ENCODE data around the gene SWSAP1.
"Not testable (repeated sequence)": the region's sequence is repeated elsewhere in the genome, so short reads cannot be mapped to it uniquely, and the experiment has no call there.

Gene SWSAP1, protein sequence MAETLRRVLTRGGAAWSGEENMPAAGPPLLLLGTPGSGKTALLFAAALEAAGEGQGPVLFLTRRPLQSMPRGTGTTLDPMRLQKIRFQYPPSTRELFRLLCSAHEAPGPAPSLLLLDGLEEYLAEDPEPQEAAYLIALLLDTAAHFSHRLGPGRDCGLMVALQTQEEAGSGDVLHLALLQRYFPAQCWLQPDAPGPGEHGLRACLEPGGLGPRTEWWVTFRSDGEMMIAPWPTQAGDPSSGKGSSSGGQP

DNA sequence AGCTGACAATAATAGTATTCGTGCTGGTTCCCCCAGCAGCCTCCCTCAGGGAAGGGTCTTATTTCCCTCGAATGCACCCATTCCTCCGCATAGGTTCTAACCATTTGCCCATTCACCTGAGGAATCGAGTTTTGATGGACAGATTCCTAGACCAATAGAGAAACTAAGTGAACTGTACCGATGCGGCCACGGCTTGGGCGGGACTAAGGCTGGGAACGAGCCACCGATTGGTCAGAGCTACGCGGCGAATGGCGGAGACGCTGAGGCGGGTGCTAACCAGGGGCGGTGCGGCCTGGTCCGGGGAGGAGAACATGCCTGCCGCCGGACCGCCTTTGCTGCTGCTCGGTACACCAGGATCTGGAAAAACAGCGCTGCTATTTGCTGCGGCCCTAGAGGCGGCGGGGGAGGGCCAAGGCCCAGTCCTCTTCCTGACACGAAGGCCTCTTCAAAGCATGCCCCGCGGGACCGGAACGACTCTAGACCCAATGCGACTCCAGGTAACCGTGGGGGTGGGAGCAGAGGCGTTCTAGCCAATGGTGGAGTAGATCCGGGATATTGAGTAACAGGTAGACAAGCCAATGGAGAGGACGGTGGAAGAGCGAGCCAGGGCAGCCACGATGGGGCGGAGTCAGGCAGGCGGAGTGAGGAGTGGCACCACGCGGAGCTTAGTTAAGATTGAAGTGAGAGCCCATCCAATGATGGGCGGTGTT lies at the start of gene SWSAP1:
Gene SWSAP1, plus strand, starts transcription at position 234 of the 710 bp plus-strand sequence. Its CDS starts 15 bp downstream, at position 249.
- peak; percentile 98 for DNase-seq

DNA sequence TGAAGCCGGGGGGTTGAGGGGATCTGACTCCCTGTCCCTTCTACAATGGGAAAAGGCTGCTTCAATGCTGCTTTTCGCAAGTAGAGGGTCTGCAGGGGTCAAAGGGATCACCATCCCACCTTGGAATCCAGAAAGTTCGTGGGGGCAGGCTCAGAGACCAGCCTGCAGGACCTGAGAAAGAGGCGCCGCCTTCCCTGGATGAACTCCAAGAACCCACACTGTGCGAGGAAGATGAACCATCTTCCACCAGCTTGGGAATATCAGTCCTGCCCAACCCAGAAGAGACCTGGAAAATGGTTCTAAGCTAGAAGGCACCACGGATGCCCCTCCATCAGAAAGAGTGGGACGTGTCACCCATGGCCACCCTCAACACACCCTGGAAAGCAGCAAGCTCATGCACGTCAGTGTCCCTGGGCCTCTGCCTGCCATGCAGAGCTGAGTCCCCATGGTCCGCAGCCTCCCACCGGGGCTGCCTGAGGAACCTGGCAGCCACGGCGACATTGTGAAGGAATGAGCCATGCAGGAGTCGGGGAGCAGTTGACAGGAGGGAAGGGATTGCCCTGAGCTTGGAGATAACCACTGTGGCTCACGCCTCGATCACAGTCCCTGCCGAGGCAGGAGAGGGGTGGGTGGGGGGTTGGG lies 49.6 kb upstream of the SWSAP1 start:
- no peak for DNase-seq

- DNase-seq: no peak
Observed at GRCh38 chr19:11325544-11325943, 48.9 kb upstream of the SWSAP1 start.

- no peak for DNase-seq
Observed at GRCh38 chr19:11330127-11330526, 44.3 kb upstream of the SWSAP1 start.

- DNase-seq: no peak
Observed at GRCh38 chr19:11331502-11331901, 43.0 kb upstream of the SWSAP1 start.

- DNase-seq: no peak
Observed at GRCh38 chr19:11332822-11333221, 41.6 kb upstream of the SWSAP1 start.

DNA sequence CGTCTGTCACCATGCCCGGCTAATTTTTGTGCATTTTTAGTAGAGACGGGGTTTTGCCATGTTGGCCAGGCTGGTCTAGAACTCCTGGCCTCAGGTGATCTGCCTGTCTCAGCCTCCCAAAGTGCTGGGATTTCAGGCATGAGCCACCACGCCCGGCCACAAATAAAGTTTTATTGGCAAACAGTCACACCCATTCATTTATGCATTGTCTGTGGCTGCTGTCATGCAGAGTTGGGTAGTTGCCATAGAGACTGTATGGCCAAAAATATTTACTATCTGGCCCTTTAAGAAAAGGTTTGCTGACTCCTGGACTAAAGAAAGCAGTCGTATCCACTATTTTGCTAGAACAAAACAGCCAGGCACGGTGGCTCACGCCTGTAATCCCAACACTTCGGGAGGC lies 40.6 kb upstream of the SWSAP1 start:
- not testable (repeated sequence) for DNase-seq

DNA sequence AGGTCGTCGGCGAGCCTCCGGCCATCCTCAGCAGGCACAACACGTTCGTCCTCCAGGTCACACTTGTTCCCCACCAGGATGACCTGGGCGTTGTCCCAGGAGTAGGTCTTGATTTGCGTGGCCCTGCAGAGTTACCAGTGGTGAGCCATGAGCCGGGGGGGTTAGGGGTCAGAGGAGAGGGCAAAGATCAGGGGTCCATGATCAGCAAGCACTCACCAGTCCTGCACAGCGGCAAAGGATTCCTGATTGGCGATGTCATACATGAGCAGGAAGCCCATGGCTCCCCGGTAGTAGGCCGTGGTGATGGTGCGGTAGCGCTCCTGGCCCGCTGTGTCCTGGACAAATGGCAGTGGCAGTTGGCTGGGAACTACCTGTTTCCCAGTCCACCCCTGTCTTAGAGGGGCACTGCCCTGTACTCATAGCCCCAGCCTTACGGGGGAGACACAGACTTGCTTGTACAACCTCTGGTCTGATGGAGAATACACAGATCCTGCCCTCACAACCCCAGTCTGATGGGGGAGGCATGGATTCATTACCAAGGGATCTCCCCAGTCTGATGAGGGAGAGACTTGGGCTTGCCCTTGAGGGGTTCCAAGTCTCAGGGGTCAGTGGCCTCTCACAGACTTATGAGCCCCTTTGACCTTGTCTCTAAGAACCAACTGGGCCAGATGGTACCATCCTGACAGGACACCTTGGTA lies 38.9 kb upstream of the SWSAP1 start:
- no peak for DNase-seq

DNA sequence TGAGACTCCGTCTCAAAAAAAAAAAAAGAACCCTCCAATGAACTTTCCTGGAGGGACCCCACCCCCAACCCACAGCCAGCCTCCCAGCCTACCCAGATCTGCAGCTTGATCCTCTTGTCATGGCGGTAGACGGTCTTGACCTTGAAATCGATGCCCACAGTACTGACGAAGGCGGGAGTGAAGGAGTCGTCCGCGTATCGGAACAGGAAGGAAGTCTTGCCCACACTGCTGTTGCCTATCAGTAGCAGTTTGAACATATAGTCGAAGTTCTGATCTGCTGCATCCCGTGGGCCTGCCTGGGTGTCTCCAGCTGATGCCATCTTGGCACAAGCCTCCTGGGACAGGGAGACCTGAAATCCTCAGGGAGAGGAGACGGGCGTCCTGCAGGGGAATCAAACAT lies 37.4 kb upstream of the SWSAP1 start:
- DNase-seq: no peak

DNA sequence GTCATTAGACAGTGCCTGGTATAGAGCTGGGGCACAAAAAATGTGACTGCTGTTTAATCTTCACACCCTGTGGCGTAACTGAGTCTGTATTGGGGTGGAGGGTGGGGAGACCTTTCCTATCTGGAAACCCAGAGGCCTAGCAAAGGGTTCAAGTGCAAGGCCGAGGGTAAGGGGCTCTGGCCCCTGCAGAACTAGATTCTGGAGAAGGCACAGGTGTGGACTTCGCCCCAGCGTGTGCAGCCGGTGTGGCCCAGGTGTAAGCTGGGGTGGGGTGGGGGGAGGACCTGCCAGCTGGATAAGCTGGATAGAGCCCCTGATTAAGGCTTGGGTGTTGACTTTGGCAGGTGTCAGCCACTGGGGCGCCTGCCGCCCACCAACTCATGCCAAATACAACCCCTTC lies 36.3 kb upstream of the SWSAP1 start:
- no peak for DNase-seq

- no peak for DNase-seq
Observed at GRCh38 chr19:11338569-11339253, 35.8 kb upstream of the SWSAP1 start.

DNA sequence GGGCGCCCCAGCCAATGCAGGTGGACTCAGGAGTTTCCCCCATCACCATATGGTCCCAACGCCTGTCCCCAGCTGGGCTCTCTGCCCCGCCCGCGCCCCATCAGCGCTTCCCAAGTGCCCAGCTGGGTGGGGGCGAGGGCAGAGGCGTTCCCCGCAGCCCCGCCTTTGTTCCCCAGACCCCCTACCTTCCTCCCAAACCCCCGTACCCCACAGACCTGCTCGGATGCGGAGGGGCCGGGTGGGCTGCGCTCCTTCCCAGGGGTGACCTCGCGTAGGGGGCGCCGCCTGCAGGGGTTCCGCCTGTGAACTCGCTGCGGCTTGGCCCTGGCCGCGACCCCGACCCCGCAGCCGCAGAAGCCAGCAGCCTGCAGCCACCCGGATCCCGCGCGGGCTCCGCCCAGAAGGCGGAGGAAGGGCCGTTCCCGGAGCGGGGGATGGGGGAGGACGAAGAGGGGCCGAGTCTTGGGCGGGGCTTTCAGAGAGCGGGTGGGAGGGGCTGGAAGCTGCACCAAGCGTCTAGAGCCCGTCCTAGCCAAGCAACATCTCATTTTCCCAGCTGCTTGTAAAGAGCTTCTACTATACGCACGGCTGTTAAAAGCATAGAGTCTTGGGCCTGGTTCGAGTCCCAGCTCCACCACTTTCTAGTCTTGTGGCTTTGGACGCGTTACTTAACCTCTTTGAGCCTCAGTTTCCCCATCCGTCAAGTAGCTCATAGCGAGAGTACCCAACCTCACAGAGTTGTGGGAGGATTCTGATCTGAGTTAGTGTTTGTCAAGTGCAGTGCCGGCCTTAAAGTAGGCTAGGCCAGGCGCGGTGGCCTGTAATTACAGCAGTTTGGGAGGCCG lies 35.0 kb upstream of the SWSAP1 start, which contains the start of gene RAB3D:
Gene RAB3D, minus strand, starts transcription at position 404 of the 845 bp plus-strand sequence. CDS start 2,258 bp downstream, outside the sequence.
- peak; percentile 91 for DNase-seq

DNA sequence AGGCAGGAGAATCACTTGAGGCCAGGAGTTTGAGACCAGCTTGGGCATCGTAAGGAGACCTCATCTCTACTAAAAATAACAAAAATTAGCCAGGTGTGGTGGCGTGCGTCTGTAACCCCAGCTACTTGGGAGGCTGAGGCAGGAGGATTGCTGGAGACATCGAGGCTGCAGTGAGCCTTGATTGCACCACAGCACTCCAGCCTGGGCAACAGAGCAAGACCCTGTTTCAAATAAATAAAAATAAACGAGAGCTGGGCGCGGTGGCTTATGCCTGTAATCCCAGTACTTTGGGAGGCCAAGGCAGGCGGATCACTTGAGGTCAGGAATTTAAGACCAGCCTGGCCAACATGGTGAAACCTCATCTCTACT lies 34.4 kb upstream of the SWSAP1 start:
- not testable (repeated sequence) for DNase-seq

DNA sequence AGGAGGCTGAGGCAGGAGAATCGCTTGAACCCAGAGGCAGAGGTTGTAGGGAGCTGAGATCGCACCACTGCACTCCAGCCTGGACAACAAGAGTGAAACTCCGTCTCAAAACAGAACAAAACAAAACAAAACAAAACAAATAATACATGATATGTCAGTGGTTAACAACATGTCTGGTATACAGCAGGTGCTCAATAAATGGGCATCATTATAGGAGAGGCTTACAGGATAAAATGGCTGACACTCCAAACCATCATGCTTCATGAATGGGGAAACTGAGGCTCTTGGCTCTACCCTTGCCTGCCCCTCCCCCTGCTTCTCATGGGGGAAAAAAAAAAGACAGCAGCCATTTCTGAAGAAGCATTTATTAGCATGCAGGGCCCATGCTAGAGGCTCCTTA lies 32.0 kb upstream of the SWSAP1 start:
- no peak for DNase-seq

- no peak for DNase-seq
Observed at GRCh38 chr19:11345122-11345803, 29.2 kb upstream of the SWSAP1 start.

DNA sequence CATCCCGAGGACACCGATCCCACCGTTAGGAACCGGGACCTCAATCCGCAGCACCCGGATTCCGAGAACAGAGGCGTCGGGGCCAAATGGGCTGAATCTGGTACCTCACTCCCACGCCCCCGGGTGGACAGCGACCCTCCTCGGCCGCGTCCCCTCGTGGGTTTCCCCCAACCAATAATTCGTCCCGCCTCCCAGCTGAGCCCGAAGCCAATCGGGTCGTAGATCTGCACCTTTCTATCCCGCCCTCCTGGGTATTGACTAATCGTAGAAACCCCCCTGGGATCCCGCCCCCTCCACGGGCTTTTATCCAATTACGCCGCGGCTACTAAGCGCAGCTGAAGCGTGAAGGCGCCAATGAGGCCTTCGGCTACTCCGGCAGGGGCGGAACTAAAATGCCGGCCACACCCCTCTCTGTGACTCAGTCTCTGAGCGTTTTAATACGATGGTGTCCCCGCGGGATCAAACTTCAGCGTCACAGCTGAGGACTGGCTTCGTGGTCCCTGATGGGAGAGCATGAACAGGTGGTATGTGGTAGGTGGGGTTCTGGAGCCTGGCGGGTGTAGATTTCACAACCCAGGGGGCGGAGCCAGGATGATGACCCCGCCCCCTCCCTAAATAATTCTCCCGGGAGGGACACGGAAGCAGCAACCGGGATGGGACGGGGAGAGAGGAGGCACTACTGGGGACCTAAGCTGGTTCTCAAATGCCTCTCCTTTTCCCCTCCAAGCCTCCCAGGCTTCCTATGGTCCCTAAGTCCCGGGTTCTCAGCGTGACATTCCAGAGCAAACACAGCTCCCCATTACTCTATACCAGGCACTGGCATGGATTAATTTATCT lies 28.1 kb upstream of the SWSAP1 start, which contains the start of the genes CCDC159 and TMEM205:
Gene CCDC159, plus strand, starts transcription at position 416 of the 837 bp plus-strand sequence. Its CDS starts 88 bp downstream, at position 504.
Gene TMEM205, minus strand, starts transcription at position 165 of the 837 bp plus-strand sequence. CDS start 649 bp downstream, outside the sequence.
- DNase-seq: peak; percentile 97

DNA sequence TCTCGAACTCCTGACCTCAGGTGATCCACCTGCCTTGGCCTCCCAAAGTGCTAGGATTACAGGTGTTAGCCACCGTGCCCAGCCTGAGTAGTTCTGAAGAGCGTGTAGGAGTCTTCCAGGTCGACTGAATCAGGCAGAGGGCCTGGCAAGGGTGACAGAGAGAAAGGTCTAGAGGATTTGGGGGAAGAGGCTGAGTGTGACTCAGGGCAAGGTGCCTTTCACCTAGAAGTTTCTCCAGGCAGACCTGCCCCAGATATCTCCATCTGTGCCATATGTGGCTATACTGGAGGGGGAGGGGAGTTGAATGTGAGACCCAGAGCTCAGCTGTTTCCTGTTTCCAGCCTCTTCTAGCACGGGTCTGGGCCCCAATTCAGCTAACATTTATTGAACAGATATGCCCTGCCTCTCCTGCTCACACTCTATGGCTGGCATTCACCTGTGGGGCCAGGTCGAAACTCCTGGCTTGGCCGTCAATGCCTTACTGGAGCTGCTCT lies 26.9 kb upstream of the SWSAP1 start:
- DNase-seq: no peak

DNA sequence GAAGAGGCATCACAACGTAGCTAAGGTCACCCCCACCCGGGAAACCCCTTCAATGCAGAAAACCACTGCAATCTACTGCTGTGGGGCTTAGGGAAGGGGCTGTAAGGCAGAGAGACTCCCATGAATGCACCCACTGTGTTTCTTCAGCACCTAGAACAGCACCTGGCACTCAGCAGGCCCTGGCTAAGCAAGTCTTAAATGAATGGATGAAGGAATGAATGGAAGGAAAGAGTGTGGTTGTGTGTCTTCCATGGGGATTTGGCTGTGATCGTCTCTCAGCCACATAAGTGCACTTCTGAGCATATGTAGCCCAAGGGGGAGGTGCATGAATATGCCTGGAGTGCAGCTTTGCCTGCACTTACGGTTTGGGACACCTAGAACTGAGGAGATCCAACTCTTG lies 25.3 kb upstream of the SWSAP1 start:
- no peak for DNase-seq

GRCh38 chr19:11354102-11354501 lies 20.4 kb upstream of the SWSAP1 start:
- not testable (repeated sequence) for DNase-seq
